ENCODE data around the gene ZNF618. TPM values are rescaled to one million over a fixed set of nuclear protein-coding genes. Genes with fewer than 3 reads are reported as not detected.

ZNF618 gene
- polyA plus RNA-seq, 1 donor (not counting 4 experiments of a cell fraction or from before 2014, with no cell fraction given), result 2.5 TPM

DNA sequence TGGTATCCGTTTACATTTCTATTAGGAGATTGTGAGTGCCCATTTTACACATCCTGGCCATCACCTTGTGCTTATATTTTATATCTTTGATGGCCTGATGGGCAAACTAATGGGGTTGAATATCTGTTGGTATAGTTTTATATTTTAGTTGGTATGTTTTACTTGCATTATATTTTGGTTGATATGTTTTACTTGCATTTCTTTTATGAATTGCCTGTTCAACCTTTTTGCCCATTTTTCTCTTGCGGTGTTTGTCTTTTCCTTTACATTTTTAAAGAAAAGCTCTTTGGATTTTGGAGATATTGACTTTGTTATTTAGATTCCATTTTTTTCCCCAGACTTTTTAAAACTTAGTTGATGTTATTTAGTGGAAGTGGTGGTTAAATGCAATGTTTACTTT is 14.6 kb downstream of the ZNF618 start:
- dilution Hi-C loops (cut with MboI; ENCODE audit: extremely low pct_ligation_motif_present, low sequenced_read_pairs), result no loop called here
- Histone ChIP-seq H3K9me3 (ENCODE audit: control insufficient read depth, low read depth, low read length) (peaks cover 2% of the 10 kb centered on the region), H3K79me2 (ENCODE audit: control insufficient read depth, insufficient read depth, low read length) (peaks cover 15% of the 10 kb centered on the region)

GRCh38 chr9:113892861-113893491 is 16.9 kb downstream of the ZNF618 start:
- Histone ChIP-seq H3K27ac (ENCODE audit: control insufficient read depth, insufficient read depth, low read length) (no peak overlapping the region), H3K9ac (ENCODE audit: control insufficient read depth, extremely low read depth, insufficient read depth, low read length) (no peak overlapping the region), H3K9me3 (ENCODE audit: control insufficient read depth, low read depth, low read length) (peaks cover 2% of the 10 kb centered on the region), H3K27me3 (ENCODE audit: control insufficient read depth, extremely low read depth, insufficient read depth, low read length) (no peaks in the 10 kb centered on the region), H4K20me1 (ENCODE audit: control insufficient read depth, extremely low read depth, insufficient read depth, low read length) (no peaks in the 10 kb centered on the region), H3K4me2 (ENCODE audit: control insufficient read depth, extremely low read depth, insufficient read depth, low read depth, low read length) (no peak overlapping the region), H3K79me2 (ENCODE audit: control insufficient read depth, insufficient read depth, low read length) (peaks cover 12% of the 10 kb centered on the region), H3K4me1 (ENCODE audit: control insufficient read depth, extremely low read depth, insufficient read depth, low read length) (no peaks in the 10 kb centered on the region), H3K36me3 (ENCODE audit: control insufficient read depth in 2 of 2, extremely low read depth in 1 of 2, insufficient read depth in 2 of 2, low read length in 2 of 2) (peaks cover 0 to 1% of the 10 kb centered on the region in 2 experiments), H3K4me3 (ENCODE audit: control insufficient read depth in 2 of 3, extremely low read depth in 1 of 3, insufficient read depth in 2 of 3, low read depth in 1 of 3, low read length in 3 of 3) (no peak overlapping the region), H2AFZ (ENCODE audit: control insufficient read depth, low read length) (no peak overlapping the region), H3K9me1 (ENCODE audit: control insufficient read depth, extremely low read depth, insufficient read depth, low read length) (no peaks in the 10 kb centered on the region)
- TF ChIP-seq, protein P1, sequence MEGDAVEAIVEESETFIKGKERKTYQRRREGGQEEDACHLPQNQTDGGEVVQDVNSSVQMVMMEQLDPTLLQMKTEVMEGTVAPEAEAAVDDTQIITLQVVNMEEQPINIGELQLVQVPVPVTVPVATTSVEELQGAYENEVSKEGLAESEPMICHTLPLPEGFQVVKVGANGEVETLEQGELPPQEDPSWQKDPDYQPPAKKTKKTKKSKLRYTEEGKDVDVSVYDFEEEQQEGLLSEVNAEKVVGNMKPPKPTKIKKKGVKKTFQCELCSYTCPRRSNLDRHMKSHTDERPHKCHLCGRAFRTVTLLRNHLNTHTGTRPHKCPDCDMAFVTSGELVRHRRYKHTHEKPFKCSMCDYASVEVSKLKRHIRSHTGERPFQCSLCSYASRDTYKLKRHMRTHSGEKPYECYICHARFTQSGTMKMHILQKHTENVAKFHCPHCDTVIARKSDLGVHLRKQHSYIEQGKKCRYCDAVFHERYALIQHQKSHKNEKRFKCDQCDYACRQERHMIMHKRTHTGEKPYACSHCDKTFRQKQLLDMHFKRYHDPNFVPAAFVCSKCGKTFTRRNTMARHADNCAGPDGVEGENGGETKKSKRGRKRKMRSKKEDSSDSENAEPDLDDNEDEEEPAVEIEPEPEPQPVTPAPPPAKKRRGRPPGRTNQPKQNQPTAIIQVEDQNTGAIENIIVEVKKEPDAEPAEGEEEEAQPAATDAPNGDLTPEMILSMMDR (optimal IDR thresholded peaks at IDR 0.05 in 1 of 3, IDR thresholded peaks at IDR 0.05 in 1 of 3, conservative IDR thresholded peaks at IDR 0.05 in 1 of 3; ENCODE audit: extremely low read depth in 1 of 3, insufficient read depth in 2 of 3, low read length in 3 of 3), result no peak
- no peak for TF ChIP-seq EZH2 (IDR thresholded peaks at IDR 0.05; ENCODE audit: low read length)
- no peak for DNase-seq (ENCODE audit: low read depth, low spot score)
- dilution Hi-C loops (cut with MboI; ENCODE audit: extremely low pct_ligation_motif_present, low sequenced_read_pairs), result no loop called here
- FAIRE-seq, result no peak

More for the DNA sequence above, 14.6 kb downstream of the ZNF618 start:
- H3K27ac ChIP-seq (ENCODE audit: control insufficient read depth, insufficient read depth, low read length), result no peak overlapping the region
- H3K9ac ChIP-seq (ENCODE audit: control insufficient read depth, extremely low read depth, insufficient read depth, low read length), result no peak overlapping the region
- no peak overlapping the region for H3K4me2 ChIP-seq (ENCODE audit: control insufficient read depth, extremely low read depth, insufficient read depth, low read depth, low read length)
- no peak overlapping the region for H2AFZ ChIP-seq (ENCODE audit: control insufficient read depth, low read length)
- peaks cover 0 to 1% of the 10 kb centered on the region in 2 experiments for H3K36me3 ChIP-seq (ENCODE audit: control insufficient read depth in 2 of 2, extremely low read depth in 1 of 2, insufficient read depth in 2 of 2, low read length in 2 of 2)
- FAIRE-seq (no peak), DNase-seq (ENCODE audit: low read depth, low spot score) (no peak)
- no peaks in the 10 kb centered on the region for H3K9me1 ChIP-seq (ENCODE audit: control insufficient read depth, extremely low read depth, insufficient read depth, low read length)
- peaks cover 12% of the 10 kb centered on the region for H3K4me1 ChIP-seq (ENCODE audit: control insufficient read depth, extremely low read depth, insufficient read depth, low read length)
- no peaks in the 10 kb centered on the region for H3K27me3 ChIP-seq (ENCODE audit: control insufficient read depth, extremely low read depth, insufficient read depth, low read length)
- no peak for TF ChIP-seq EZH2 (IDR thresholded peaks at IDR 0.05; ENCODE audit: low read length)
- TF ChIP-seq, protein P1 (optimal IDR thresholded peaks at IDR 0.05 in 1 of 3, IDR thresholded peaks at IDR 0.05 in 1 of 3, conservative IDR thresholded peaks at IDR 0.05 in 1 of 3; ENCODE audit: extremely low read depth in 1 of 3, insufficient read depth in 2 of 3, low read length in 3 of 3), result no peak
- no peaks in the 10 kb centered on the region for H4K20me1 ChIP-seq (ENCODE audit: control insufficient read depth, extremely low read depth, insufficient read depth, low read length)
- no peak overlapping the region for H3K4me3 ChIP-seq (ENCODE audit: control insufficient read depth in 2 of 3, extremely low read depth in 1 of 3, insufficient read depth in 2 of 3, low read depth in 1 of 3, low read length in 3 of 3)
